Eye (tissue), 1 donor: ENCODE measurements around the gene MATR3.
"Not testable (repeated sequence)": the region's sequence is repeated elsewhere in the genome, so short reads cannot be mapped to it uniquely, and the experiment has no call there.

ENCODE experiments used
- DNase-seq: peaks from one replicate; pipeline ENCODE4 v3.0.0-alpha.2; 2015

Gene MATR3

GRCh38 chr5:139299486-139299885 lies 5.9 kb downstream of the MATR3 start:
- DNase-seq: no peak

- DNase-seq: no peak
Measured at GRCh38 chr5:139301808-139302499, 8.4 kb downstream of the MATR3 start.

DNA sequence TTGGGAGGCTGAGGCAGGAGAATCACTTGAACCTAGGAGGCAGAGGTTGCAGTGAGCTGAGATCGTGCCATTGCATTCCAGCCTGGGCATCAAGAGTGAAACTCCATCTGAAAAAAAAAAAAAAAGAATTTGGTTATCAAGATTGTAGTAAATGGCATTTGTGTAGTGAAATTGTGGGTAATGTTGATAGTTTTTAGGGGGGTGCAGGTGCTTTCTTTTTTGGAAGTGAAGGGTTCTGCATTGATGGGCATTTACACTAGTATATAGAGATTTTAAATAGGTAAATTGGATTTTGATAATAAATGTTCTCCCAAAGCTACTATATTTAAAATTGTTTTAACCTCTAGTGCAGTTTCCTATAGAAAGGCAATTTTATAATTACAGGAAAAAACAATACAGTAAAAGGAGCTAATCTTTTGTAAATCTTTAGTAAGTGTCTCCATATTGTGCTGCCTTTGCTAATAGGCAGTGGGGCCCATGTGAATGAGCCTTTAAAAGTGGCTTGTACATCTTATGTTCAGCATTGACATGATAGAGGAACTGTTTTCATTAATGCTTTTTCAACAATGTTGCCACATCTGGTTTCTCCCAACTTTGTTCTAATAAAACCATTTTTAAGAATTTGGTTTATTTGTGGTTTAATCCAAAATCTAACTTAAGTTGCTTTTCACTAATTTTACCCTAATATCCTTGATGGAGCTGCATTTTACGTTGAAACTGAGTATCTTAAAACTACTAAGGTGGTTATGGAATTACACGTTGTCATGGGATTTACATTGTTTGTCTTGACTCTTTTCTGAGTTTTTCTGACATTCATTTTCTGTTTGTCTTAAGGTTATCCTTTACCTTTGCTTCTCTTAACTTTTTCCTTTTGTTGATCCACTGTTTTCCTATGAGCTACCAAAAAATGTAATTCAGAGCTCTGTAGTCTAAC lies 11.1 kb downstream of the MATR3 start:
- DNase-seq: no peak

DNA sequence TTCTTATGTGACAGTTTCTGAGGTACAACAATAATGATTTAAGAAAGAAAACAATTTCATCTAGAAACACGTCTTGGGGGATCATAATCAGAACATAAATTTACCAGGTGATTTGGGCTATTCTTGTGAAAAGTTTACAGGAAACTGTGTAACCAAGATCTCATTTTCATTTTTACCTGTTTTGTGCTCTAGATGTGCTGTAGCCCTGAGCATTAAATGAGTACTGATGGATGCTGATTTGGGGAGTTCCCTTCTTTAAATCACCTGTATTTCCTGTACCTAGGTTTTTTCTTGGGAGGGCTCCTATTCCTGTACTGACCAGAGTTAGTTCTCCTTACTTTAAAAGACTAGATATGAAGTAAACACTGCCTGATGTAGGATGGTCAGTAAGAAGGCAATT lies 12.7 kb downstream of the MATR3 start:
- DNase-seq: no peak

GRCh38 chr5:139306628-139307379 lies 13.3 kb downstream of the MATR3 start:
- no peak for DNase-seq

GRCh38 chr5:139308797-139309196 lies 15.3 kb downstream of the MATR3 start:
- no peak for DNase-seq

DNA sequence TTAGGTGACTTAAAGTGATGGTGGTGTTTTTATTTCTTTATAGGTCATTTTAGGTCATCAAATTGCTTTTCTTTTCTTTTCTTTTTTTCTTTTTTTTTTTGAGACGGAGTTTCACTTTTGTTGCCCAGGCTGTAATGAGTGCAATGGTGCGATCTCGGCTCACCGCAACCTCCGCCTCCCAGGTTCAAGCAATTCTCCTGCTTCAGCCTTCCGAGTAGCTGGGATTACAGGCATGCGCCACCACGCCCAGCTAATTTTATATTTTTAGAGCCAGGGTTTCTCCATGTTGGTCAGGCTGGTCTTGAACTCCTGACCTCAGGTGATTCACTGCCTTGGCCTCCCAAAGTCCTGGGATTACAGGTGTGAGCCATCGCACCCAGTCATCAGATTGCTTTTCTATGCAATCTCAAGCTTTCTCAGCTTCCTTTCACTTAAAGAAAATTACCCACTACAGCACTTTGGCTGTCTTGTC lies 17.2 kb downstream of the MATR3 start:
- DNase-seq: not testable (repeated sequence)

DNA sequence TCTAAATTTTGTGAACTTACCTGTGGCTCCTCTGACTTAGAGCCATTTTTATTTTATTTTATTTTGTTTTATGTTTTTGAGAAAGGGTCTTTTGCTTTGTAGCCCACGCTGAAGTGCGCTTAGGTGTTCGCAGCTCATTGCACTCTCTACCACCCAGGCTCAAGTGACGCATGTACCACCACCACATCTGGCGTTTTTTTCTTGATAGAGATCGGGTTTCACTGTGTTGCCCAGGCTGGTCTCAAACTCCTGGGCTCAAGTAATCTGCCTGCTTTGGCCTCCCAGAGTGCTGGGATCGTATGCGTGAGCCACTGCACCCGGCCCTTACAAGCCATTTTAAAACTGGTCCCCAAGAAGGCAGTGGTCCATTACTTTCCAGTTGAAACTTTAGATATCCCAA lies 18.5 kb downstream of the MATR3 start:
- no peak for DNase-seq

GRCh38 chr5:139314276-139314675 lies 20.7 kb downstream of the MATR3 start:
- DNase-seq: no peak

DNA sequence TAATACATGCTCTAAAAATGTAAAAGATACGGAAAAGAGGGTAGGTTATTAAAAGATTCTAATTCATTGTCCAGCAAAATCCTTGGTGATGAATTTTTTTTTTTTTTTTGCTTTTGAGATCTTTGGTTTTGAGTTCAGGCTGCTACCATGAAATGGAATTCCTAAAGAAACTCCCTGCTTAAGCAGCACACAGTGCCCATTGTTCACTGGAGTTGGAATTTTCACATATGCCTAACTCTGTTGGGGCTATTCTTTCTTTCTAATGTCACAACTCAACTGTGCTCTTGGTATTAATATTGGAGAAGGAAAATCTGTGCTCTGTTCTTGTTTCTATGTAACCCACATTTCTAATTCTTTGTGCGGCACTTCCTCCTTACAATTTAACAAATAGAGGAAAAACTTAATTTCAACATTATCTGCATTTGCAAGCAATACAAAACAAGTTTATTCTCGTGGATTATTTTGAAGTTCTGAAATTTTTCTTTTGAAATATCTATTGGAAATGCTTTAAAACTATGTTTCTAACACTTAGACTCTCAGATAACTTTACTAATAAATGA lies 21.6 kb downstream of the MATR3 start:
- no peak for DNase-seq

DNA sequence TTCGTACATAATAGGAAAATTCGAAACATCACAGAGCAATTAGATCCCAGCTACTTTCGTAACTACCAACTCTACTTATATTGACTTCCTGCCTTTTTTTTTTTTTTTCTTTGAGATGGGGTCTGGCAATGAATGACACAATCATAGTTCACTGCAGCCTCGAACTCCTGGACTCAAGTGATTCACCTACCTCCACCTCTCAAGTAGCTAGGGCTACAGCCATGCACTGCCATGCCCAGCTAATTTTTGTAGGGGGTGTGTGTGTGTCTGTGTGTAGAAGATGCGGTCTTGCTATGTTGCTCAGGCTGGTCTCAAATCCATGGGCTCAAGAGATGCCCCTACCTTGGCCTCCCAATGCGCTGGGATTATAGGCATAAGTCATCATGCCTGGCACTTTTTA lies 42.3 kb downstream of the MATR3 start:
- peak; percentile 36 for DNase-seq

GRCh38 chr5:139340051-139340450 lies 46.5 kb downstream of the MATR3 start:
- DNase-seq: no peak

DNA sequence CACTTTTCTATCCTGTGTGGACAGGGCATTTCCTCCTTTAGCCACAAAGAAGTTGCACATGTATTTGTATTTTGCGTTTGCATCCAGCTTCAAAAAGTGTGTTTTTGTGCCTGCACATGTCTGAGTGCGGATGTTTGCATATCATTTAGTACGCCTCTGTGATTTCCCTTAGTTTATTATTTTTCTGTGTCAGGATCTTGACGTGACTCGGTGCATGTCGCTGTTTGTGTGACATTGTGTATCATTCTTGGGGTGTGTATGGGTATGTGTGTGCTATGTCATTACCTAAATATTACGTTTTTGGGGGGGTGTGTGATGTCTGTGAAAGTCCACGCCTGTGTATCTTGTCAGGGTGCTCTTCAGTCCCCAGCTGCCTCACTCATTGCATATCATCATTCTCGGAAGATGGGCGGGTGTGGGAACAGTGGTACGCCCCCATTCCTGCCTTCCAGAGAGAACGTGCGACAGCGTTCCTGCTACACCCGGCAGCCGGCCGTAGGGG lies 47.7 kb downstream of the MATR3 start:
- DNase-seq: no peak

- peak; percentile 99 for DNase-seq
Measured at GRCh38 chr5:139341689-139342422, 48.3 kb downstream of the MATR3 start, which contains the start of gene PAIP2. PAIP2 (plus strand) TSS chr5:139341854; CDS start chr5:139363785, 21,931 bp downstream.

DNA sequence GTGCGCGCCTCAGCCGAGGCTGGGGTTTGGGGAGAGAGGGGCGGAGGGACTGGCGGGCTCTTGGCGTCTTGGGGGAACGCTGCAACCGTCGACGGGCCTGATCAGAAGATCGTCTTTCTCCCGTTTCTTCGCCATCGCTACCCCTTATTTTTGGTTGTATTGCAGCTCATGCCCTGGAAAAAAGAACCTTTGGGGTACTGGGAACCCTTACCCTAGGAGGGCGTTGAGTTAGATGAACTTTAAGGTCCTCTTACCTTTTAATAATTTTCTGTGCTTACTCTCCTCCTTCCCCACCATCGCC lies 48.8 kb downstream of the MATR3 start:
- DNase-seq: no peak

DNA sequence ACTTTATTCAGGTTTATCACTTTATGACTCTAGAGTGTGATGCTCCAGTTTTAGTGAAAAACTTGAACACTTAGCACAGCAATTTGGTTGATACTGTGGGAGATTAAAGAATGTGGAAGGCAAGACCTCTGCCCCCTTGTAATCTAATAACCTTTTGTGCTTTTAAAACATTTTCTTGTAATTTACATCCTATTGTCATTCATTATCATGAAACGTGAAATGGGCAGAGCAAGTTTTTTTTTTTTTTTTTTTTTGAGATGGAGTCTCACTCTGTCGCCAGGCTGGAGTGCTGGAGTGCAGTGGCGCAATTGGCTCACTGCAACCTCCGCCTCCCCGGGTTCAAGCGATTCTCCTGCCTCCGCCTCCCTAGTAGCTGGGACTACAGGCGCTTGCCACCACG lies 49.9 kb downstream of the MATR3 start:
- no peak for DNase-seq

DNA sequence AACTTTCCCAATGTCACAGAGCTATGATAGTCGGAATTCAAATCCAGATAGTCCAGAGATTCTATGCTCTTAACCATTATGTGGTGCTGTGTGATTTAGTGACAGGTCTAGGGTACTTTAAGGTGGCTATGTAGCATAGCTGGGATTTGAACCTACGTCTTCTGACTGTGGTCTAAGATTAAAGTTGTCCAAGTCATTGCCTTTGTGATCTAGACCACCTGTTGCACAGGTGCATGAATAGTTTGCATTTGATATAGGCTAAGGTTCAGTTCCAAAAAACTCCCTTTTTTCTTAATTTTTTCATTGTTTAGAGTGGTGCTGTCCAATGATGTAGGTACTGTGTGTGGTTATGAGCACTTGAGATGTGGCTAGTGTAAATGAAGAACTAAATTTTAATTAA lies 50.6 kb downstream of the MATR3 start:
- no peak for DNase-seq

GRCh38 chr5:139345442-139345841 lies 51.9 kb downstream of the MATR3 start:
- not testable (repeated sequence) for DNase-seq

- DNase-seq: not testable (repeated sequence)
Measured at GRCh38 chr5:139347863-139348262, 54.3 kb downstream of the MATR3 start.

DNA sequence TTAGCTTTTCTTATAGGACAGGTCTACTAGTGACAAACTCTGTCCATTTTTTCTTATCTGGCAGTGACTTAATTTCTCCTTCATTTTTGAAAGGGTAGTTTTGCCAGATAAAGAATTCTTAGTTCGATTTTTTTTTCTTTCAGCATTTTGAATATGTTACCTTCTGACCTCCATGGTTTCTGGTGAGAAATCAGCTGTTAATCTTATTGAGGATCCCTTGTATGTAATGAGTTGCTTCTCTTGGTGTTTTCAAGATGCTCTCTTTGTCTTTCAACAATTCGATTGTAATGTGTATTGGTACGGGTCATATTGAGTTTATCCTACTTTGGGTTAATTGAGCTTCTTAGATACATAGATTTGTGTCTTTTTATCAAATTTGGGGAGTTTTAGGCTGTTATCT lies 60.6 kb downstream of the MATR3 start:
- DNase-seq: no peak

DNA sequence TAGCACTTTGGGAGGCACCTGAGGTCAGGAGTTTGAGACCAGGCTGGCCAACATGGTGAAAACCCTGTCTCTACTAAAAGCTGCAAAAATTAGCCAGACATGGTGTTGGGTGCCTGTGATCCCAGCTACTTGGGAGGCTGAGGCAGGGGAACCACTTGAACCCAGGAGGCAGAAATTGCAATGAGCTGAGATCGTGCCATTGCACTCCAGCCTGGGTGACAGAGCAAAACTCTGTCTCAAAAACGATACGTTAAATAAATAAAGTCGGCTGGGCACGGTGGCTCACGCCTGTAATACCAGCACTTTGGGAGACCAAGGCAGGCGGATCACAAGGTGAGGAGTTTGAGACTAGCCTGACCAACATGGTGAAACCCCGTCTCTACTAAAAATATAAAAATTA lies 62.4 kb downstream of the MATR3 start:
- not testable (repeated sequence) for DNase-seq

DNA sequence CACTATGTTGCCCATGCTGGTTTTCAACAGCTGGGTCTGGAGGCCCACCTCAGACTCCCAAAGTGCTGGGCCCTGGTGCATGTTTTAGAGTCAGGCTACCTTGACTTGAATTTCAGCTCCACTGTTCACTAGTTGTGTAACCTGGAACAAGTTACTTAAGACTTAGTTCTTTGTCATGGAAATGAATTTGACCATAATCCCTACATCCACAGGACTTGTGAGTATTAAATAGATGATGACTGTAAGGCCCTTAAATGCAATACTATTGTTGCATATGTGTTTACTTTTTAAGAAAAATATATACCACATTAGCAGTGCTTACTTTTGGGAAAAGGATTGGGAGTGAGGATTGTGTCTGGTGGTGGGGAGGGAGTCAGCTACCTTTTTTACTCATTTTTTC lies 64.5 kb downstream of the MATR3 start:
- DNase-seq: no peak
